WTC11 (cell line): Measurements from ENCODE around the gene RBPMS2. TPM values are rescaled to one million over a fixed set of nuclear protein-coding genes. Genes with fewer than 3 reads are reported as not detected.

Experiments used
- ATAC-seq: fragments of 200-7000 bp; cut with Tn5 transposase; 2 replicates; pipeline ENCODE4 v1.10.0; 2021; ENCODE audit warnings: mild to moderate bottlenecking, moderate library complexity
- CTCF ChIA-PET: fragments of 300-600 bp; sonication (Branson Sonifier 250); formaldehyde crosslinking; loops from one replicate; lab custom pipeline; 2021; ENCODE audit warnings: antibody characterized with exemption; lab: Charles Lee
- POLR2A ChIA-PET: fragments of 350-600 bp; sonication (Branson Sonifier 250); formaldehyde crosslinking; loops from one replicate; lab custom pipeline; 2021; ENCODE audit warnings: antibody characterized with exemption; lab: Charles Lee
- DNase-seq: peaks from one replicate; pipeline ENCODE4 v3.0.0; 2021; ENCODE audit warnings: low spot score
- H3K27ac Mint-ChIP-seq: 2 replicates; pipeline ENCODE4 v1.8.0; 2021; ENCODE audit warnings: mixed read lengths
- H3K27me3 Mint-ChIP-seq: 2 replicates; pipeline ENCODE4 v1.8.0; 2021; ENCODE audit warnings: low read depth, mild to moderate bottlenecking, moderate library complexity, mixed read lengths
- H3K36me3 Mint-ChIP-seq: 2 replicates; pipeline ENCODE4 v1.8.0; 2021; ENCODE audit warnings: mixed read lengths
- H3K4me1 Mint-ChIP-seq: 2 replicates; pipeline ENCODE4 v1.8.0; 2022; ENCODE audit warnings: mixed read lengths
- H3K4me3 Mint-ChIP-seq: 2 replicates; pipeline ENCODE4 v1.8.0; 2021; ENCODE audit warnings: mild to moderate bottlenecking, moderate library complexity, mixed read lengths
- H3K9me3 Mint-ChIP-seq: 2 replicates; pipeline ENCODE4 v1.8.0; 2021; ENCODE audit warnings: mixed read lengths
- ETV6 ChIP-seq: sonication (generic); formaldehyde crosslinking; IDR thresholded peaks from 2 replicates; pipeline ENCODE4 v1.8.1; 2022; ENCODE audit warnings: mild to moderate bottlenecking, missing genetic modification reagents
- GABPB1 ChIP-seq: sonication (generic); formaldehyde crosslinking; IDR thresholded peaks from 2 replicates; pipeline ENCODE4 v1.8.1; 2023; ENCODE audit warnings: mild to moderate bottlenecking, missing genetic modification reagents
- GTF2I ChIP-seq: fragments of 250-450 bp; sonication (Bioruptor Pico); conservative IDR thresholded peaks from 2 replicates; pipeline ENCODE4 v1.4.0; 2021; ENCODE audit warnings: mild to moderate bottlenecking
- NFE2L1 ChIP-seq: sonication (generic); formaldehyde crosslinking; IDR thresholded peaks from 2 replicates; pipeline ENCODE4 v1.8.1; 2023; ENCODE audit warnings: missing genetic modification reagents
- RORB ChIP-seq: fragments of 250-450 bp; sonication (Bioruptor Pico); IDR thresholded peaks from 2 replicates; pipeline ENCODE4 v1.9.0; 2021; ENCODE audit warnings: mild to moderate bottlenecking
- SOX15 ChIP-seq: fragments of 250-450 bp; sonication (Bioruptor Pico); IDR thresholded peaks from 2 replicates; pipeline ENCODE4 v1.9.0; 2021; ENCODE audit warnings: mild to moderate bottlenecking
- ZNF121 ChIP-seq: sonication (generic); formaldehyde crosslinking; IDR thresholded peaks from 2 replicates; pipeline ENCODE4 v1.8.0; 2023; ENCODE audit warnings: missing genetic modification reagents
- ZNF219 ChIP-seq: sonication (generic); formaldehyde crosslinking; IDR thresholded peaks from 2 replicates; pipeline ENCODE4 v1.8.0; 2023; ENCODE audit warnings: missing genetic modification reagents, mild to moderate bottlenecking, borderline replicate concordance
- ZNF671 ChIP-seq: fragments of 250-450 bp; sonication (Bioruptor Pico); IDR thresholded peaks from 2 replicates; pipeline ENCODE4 v1.8.0; 2021; ENCODE audit warnings: mild to moderate bottlenecking
- total RNA-seq: library from RNA; stranded (reverse); gene quantifications from 3 replicates; pipeline ENCODE4 v1.2.3, GENCODE V29; 2021
- TF ChIP-seq, protein P1 (sequence below): fragments of 250-450 bp; sonication (Bioruptor Pico); conservative IDR thresholded peaks from 2 replicates; pipeline ENCODE4 v1.9.0; 2021; ENCODE audit warnings: mild to moderate bottlenecking
- TF ChIP-seq, protein P2 (sequence below): sonication (generic); formaldehyde crosslinking; IDR thresholded peaks from 2 replicates; pipeline ENCODE4 v1.8.1; 2023; ENCODE audit warnings: mild to moderate bottlenecking, missing genetic modification reagents, borderline replicate concordance
- TF ChIP-seq, protein P3 (sequence below): sonication (generic); formaldehyde crosslinking; IDR thresholded peaks from 2 replicates; pipeline ENCODE4 v1.8.1; 2022; ENCODE audit warnings: missing genetic modification reagents, borderline replicate concordance
- TF ChIP-seq, protein P4 (sequence below): sonication (generic); formaldehyde crosslinking; IDR thresholded peaks from 2 replicates; pipeline ENCODE4 v1.8.1; 2023; ENCODE audit warnings: mild to moderate bottlenecking, missing genetic modification reagents
- TF ChIP-seq, protein P5 (sequence below): sonication (generic); formaldehyde crosslinking; IDR thresholded peaks from 2 replicates; pipeline ENCODE4 v1.8.1; 2023; ENCODE audit warnings: mild to moderate bottlenecking, missing genetic modification reagents, moderate library complexity
- TF ChIP-seq, protein P6 (sequence below): sonication (generic); formaldehyde crosslinking; IDR thresholded peaks from 2 replicates; pipeline ENCODE4 v1.8.0; 2023; ENCODE audit warnings: missing genetic modification reagents
- TF ChIP-seq, protein P7 (sequence below): sonication (generic); formaldehyde crosslinking; IDR thresholded peaks from 2 replicates; pipeline ENCODE4 v1.8.1; 2023; ENCODE audit warnings: mild to moderate bottlenecking, moderate library complexity, missing genetic modification reagents
- TF ChIP-seq, protein P8 (sequence below): sonication (generic); formaldehyde crosslinking; IDR thresholded peaks from 2 replicates; pipeline ENCODE4 v1.8.1; 2022; ENCODE audit warnings: low read depth, missing genetic modification reagents, borderline replicate concordance

RBPMS2 gene
- total RNA-seq, 1 experiment from 2014 or later, result 195 TPM

DNA sequence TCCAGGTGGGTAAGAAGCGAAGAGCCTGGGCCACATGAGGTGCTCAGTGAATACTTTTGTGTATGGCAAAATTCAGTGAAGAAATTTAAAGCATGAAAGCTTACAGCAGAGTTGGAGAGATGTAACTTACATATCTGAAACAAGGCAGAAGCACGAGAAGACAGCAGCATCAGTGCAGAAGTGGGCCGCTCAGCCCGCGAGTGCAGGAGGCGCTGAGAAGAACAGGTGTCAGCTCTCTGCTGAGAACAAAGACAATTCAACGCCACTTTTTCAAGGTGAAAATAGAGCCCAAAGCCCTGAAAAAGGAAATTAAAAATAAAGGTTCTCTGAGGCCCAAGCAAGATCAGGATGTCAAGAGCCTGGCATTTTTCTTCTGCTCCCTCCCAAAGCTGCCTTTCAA is 58.3 kb downstream of the RBPMS2 start:
- TF ChIP-seq ETV6 (CRISPR knock-in tag) (no peak), ZNF121 (CRISPR knock-in tag) (no peak), SOX15 (CRISPR knock-in tag) (no peak), NFE2L1 (CRISPR knock-in tag) (no peak), GABPB1 (CRISPR knock-in tag) (no peak), GTF2I (CRISPR knock-in tag) (no peak)
- TF ChIP-seq, protein P1, sequence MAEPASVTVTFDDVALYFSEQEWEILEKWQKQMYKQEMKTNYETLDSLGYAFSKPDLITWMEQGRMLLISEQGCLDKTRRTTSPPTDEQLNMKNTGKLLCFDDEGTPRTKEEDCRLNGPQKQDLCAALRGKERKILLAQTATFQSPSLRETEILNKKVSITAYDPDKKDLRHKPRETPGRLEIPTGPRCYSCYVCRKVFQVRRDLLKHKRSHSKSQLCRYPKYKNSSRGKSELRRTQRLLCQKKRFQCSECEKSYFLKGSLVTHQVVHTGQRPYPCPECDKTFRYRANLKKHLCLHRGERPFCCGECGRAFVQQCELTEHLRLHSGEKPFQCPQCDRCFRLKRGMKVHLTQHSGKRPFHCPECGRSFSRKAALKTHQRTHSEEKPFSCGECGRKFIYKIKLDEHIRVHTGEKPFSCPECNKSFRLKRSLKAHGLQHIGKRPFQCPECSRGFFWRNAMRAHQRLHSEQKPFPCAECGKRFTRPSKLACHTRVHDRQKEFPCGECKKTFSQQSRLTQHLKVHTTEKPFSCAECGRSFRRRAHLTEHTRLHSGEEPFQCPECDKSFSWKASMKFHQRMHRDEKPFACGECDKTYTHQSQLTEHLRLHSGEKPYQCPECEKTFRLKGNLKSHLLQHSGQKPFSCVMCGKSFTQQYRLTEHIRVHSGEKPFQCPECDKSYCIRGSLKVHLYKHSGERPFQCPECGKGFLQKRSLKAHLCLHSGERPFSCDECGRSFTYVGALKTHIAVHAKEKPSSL, result no peak
- TF ChIP-seq, protein P2, sequence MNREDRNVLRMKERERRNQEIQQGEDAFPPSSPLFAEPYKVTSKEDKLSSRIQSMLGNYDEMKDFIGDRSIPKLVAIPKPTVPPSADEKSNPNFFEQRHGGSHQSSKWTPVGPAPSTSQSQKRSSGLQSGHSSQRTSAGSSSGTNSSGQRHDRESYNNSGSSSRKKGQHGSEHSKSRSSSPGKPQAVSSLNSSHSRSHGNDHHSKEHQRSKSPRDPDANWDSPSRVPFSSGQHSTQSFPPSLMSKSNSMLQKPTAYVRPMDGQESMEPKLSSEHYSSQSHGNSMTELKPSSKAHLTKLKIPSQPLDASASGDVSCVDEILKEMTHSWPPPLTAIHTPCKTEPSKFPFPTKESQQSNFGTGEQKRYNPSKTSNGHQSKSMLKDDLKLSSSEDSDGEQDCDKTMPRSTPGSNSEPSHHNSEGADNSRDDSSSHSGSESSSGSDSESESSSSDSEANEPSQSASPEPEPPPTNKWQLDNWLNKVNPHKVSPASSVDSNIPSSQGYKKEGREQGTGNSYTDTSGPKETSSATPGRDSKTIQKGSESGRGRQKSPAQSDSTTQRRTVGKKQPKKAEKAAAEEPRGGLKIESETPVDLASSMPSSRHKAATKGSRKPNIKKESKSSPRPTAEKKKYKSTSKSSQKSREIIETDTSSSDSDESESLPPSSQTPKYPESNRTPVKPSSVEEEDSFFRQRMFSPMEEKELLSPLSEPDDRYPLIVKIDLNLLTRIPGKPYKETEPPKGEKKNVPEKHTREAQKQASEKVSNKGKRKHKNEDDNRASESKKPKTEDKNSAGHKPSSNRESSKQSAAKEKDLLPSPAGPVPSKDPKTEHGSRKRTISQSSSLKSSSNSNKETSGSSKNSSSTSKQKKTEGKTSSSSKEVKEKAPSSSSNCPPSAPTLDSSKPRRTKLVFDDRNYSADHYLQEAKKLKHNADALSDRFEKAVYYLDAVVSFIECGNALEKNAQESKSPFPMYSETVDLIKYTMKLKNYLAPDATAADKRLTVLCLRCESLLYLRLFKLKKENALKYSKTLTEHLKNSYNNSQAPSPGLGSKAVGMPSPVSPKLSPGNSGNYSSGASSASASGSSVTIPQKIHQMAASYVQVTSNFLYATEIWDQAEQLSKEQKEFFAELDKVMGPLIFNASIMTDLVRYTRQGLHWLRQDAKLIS (CRISPR knock-in tag), result no peak
- no peaks in the 10 kb centered on the region for H3K27me3 Mint-ChIP-seq
- ATAC-seq, result no peak
- peaks cover 5% of the 10 kb centered on the region; the same call in 1 of the 2 replicates for H3K4me1 Mint-ChIP-seq
- no peaks in the 10 kb centered on the region for H3K9me3 Mint-ChIP-seq
- H3K4me3 Mint-ChIP-seq, result no peak overlapping the region
- peaks cover 69% of the 10 kb centered on the region for H3K36me3 Mint-ChIP-seq
- ChIA-PET CTCF (interaction anchor here (1.5 kb wide), 1 partner anchor 11 kb away, joined by 6 read pairs; no protein-coding TSS in a partner anchor), POLR2A (interaction anchor here (0.6 to 0.9 kb wide), 2 partner anchors 18 to 109 kb away, joined by 3 read pairs; partner anchors contain the start of gene PIF1)
- peak overlapping the region; percentile 11; the same call in 1 of the 2 replicates for H3K27ac Mint-ChIP-seq
- no peak for DNase-seq

DNA sequence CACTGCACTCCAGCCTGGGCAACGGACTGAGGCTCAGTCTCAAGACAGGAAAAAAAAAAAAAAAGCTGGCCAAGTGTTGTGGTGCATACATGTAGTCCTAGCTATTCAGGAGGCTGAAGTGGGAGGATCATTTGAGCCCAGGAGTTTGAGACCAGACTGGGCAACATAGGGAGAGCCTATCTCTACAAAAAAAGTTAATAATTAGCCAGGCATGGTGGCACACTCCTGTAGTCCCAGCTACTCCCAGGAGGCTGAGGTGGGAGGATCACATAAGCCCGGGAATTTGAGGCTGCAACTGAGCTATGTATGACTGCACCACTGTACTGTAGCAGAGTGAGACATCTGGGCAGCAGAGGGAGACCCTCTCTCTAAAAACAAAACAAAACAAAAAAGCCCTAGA is 58.9 kb downstream of the RBPMS2 start:
- H3K27ac Mint-ChIP-seq, result no peak overlapping the region
- H3K36me3 Mint-ChIP-seq, result peaks cover 72% of the 10 kb centered on the region
- H3K4me1 Mint-ChIP-seq, result peaks cover 5% of the 10 kb centered on the region; the same call in 1 of the 2 replicates
- POLR2A ChIA-PET, result no interaction called here
- no peaks in the 10 kb centered on the region for H3K27me3 Mint-ChIP-seq
- no peak overlapping the region for H3K4me3 Mint-ChIP-seq
- CTCF ChIA-PET, result interaction anchor here (1.5 kb wide), 1 partner anchor 12 kb away, joined by 6 read pairs; no protein-coding TSS in a partner anchor
- ATAC-seq, result no peak
- no peak for DNase-seq
- H3K9me3 Mint-ChIP-seq, result no peaks in the 10 kb centered on the region
- TF ChIP-seq, protein P3, sequence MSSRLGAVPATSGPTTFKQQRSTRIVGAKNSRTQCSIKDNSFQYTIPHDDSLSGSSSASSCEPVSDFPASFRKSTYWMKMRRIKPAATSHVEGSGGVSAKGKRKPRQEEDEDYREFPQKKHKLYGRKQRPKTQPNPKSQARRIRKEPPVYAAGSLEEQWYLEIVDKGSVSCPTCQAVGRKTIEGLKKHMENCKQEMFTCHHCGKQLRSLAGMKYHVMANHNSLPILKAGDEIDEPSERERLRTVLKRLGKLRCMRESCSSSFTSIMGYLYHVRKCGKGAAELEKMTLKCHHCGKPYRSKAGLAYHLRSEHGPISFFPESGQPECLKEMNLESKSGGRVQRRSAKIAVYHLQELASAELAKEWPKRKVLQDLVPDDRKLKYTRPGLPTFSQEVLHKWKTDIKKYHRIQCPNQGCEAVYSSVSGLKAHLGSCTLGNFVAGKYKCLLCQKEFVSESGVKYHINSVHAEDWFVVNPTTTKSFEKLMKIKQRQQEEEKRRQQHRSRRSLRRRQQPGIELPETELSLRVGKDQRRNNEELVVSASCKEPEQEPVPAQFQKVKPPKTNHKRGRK (CRISPR knock-in tag), result no peak
- TF ChIP-seq, protein P4, sequence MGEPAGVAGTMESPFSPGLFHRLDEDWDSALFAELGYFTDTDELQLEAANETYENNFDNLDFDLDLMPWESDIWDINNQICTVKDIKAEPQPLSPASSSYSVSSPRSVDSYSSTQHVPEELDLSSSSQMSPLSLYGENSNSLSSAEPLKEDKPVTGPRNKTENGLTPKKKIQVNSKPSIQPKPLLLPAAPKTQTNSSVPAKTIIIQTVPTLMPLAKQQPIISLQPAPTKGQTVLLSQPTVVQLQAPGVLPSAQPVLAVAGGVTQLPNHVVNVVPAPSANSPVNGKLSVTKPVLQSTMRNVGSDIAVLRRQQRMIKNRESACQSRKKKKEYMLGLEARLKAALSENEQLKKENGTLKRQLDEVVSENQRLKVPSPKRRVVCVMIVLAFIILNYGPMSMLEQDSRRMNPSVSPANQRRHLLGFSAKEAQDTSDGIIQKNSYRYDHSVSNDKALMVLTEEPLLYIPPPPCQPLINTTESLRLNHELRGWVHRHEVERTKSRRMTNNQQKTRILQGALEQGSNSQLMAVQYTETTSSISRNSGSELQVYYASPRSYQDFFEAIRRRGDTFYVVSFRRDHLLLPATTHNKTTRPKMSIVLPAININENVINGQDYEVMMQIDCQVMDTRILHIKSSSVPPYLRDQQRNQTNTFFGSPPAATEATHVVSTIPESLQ (CRISPR knock-in tag), result no peak
- TF ChIP-seq, protein P5, sequence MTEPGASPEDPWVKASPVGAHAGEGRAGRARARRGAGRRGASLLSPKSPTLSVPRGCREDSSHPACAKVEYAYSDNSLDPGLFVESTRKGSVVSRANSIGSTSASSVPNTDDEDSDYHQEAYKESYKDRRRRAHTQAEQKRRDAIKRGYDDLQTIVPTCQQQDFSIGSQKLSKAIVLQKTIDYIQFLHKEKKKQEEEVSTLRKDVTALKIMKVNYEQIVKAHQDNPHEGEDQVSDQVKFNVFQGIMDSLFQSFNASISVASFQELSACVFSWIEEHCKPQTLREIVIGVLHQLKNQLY (CRISPR knock-in tag), result no peak
- TF ChIP-seq, protein P6, sequence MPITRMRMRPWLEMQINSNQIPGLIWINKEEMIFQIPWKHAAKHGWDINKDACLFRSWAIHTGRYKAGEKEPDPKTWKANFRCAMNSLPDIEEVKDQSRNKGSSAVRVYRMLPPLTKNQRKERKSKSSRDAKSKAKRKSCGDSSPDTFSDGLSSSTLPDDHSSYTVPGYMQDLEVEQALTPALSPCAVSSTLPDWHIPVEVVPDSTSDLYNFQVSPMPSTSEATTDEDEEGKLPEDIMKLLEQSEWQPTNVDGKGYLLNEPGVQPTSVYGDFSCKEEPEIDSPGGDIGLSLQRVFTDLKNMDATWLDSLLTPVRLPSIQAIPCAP (CRISPR knock-in tag), result no peak
- TF ChIP-seq ZNF671 (no peak), ZNF219 (CRISPR knock-in tag) (no peak), RORB (CRISPR knock-in tag) (no peak)
- TF ChIP-seq, protein P7, sequence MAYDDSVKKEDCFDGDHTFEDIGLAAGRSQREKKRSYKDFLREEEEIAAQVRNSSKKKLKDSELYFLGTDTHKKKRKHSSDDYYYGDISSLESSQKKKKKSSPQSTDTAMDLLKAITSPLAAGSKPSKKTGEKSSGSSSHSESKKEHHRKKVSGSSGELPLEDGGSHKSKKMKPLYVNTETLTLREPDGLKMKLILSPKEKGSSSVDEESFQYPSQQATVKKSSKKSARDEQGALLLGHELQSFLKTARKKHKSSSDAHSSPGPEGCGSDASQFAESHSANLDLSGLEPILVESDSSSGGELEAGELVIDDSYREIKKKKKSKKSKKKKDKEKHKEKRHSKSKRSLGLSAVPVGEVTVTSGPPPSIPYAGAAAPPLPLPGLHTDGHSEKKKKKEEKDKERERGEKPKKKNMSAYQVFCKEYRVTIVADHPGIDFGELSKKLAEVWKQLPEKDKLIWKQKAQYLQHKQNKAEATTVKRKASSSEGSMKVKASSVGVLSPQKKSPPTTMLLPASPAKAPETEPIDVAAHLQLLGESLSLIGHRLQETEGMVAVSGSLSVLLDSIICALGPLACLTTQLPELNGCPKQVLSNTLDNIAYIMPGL, result no peak
- TF ChIP-seq, protein P8, sequence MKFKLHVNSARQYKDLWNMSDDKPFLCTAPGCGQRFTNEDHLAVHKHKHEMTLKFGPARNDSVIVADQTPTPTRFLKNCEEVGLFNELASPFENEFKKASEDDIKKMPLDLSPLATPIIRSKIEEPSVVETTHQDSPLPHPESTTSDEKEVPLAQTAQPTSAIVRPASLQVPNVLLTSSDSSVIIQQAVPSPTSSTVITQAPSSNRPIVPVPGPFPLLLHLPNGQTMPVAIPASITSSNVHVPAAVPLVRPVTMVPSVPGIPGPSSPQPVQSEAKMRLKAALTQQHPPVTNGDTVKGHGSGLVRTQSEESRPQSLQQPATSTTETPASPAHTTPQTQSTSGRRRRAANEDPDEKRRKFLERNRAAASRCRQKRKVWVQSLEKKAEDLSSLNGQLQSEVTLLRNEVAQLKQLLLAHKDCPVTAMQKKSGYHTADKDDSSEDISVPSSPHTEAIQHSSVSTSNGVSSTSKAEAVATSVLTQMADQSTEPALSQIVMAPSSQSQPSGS (CRISPR knock-in tag), result no peak
